ENCODE measurements around the gene ARHGAP31. TPM values are rescaled to one million over a fixed set of nuclear protein-coding genes. Genes with fewer than 3 reads are reported as not detected.

The ARHGAP31 gene
- total and polyA plus RNA-seq, 10 of the 15 experiments (the other 5 are each of a cell fraction or from before 2014, with no cell fraction given), result 0.97 to 29.8 (median 10.3) TPM

GRCh38 chr3:119289404-119289770, 4.8 kb upstream of the ARHGAP31 start:
- TF ChIP-seq NFYB (IDR thresholded peaks at IDR 0.05; ENCODE audit: insufficient read depth, low read depth, low read length) (no peak), ZNF207 (IDR thresholded peaks at IDR 0.05; ENCODE audit: borderline replicate concordance) (no peak), RUNX3 (IDR thresholded peaks at IDR 0.05; ENCODE audit: low read length) (no peak), SREBF1 (IDR thresholded peaks at IDR 0.05; ENCODE audit: low read length) (no peak), STAT3 (IDR thresholded peaks at IDR 0.05; ENCODE audit: low read depth, low read length) (no peak), SP1 (IDR thresholded peaks at IDR 0.05; ENCODE audit: low read depth, low read length) (no peak), SMAD5 (IDR thresholded peaks at IDR 0.05; ENCODE audit: low read depth) (no peak), ZNF384 (IDR thresholded peaks at IDR 0.05; ENCODE audit: borderline replicate concordance, low read depth, low read length) (no peak)
- no TSS peak for BruUV-seq (replicated peaks)
- H3K36me3 ChIP-seq (ENCODE audit: control insufficient read depth in 2 of 2, insufficient read depth in 2 of 2, low read length in 1 of 2), result no peaks in the 10 kb centered on the region
- no peak overlapping the region for H2AFZ ChIP-seq (ENCODE audit: control insufficient read depth, low read depth, low read length)
- ChIA-PET SMC1A (ENCODE audit: uncharacterized antibody, unreplicated experiment) (interaction anchor here (0.8 to 2.4 kb wide), 2 partner anchors 14 to 63 kb away, joined by 3 to 7 read pairs; no protein-coding TSS in a partner anchor), POLR2A (no interaction called here), CTCF (interaction anchor here (0.6 to 0.7 kb wide), 2 partner anchors 15 to 39 kb away, joined by 3 read pairs; no protein-coding TSS in a partner anchor), RAD21 (ENCODE audit: unreplicated experiment) (no interaction called here)
- H4K20me1 ChIP-seq (ENCODE audit: control insufficient read depth, insufficient read depth), result no peaks in the 10 kb centered on the region
- H3K9me3 ChIP-seq (replicated peaks; ENCODE audit: control insufficient read depth, insufficient read depth, low read length), result peaks cover 5% of the 10 kb centered on the region
- peaks cover 10% of the 10 kb centered on the region for H3K4me1 ChIP-seq (ENCODE audit: control insufficient read depth, insufficient read depth, low read length)
- no peak overlapping the region for H3K27ac ChIP-seq (ENCODE audit: control insufficient read depth, insufficient read depth)
- no peak overlapping the region for H3K4me2 ChIP-seq (ENCODE audit: control insufficient read depth, insufficient read depth)
- in situ Hi-C loops (cut with MboI), result loop anchor here (25.0 kb wide), 1 partner anchor 398 kb away; the partner anchor contains the start of gene COX17
- peaks cover 4% of the 10 kb centered on the region for H3K79me2 ChIP-seq (ENCODE audit: control insufficient read depth, insufficient read depth, low read length)
- no peak overlapping the region for H3K4me3 ChIP-seq
- intact Hi-C loops (cut with micrococcal nuclease; ENCODE audit: unreplicated experiment), result no loop called here
- no peak overlapping the region for H3K9ac ChIP-seq (ENCODE audit: control insufficient read depth, insufficient read depth, low read length)
- no peak for ATAC-seq
- no peaks in the 10 kb centered on the region for H3K27me3 ChIP-seq (replicated peaks in 1 of 2; ENCODE audit: control insufficient read depth in 2 of 2, insufficient read depth in 2 of 2, low read length in 1 of 2)
- WGBS (ENCODE audit: insufficient coverage, insufficient replicate concordance, low lambda C conversion rate, missing lambda C conversion rate), result 91% methylated on average over 2 of the region's 2 CpGs
- no peak for DNase-seq (ENCODE audit: low read depth, low spot score)
- no peak for FAIRE-seq

DNA sequence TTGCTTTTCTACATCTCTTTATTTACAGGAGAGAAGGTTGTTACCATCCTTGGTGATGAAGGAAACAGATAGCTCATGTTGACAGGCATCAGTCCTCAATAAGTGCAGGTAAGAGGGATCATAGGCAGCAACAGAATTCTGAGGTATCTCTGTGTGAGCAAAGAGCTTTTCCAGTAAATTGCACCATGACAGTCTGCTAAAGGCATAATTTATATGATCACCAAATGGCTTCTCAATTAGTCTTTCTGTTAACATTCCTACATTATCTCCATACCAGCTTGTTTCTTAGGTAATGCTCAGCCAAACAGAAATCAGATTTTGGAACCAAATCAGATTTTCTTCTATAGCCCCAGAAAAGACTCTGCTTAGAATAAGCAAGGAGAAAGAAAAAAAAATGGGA, 3.6 kb upstream of the ARHGAP31 start:
- H3K9me3 ChIP-seq (replicated peaks; ENCODE audit: control insufficient read depth, insufficient read depth, low read length), result peaks cover 5% of the 10 kb centered on the region
- ChIA-PET POLR2A (interaction anchor here (0.6 kb wide), 1 partner anchor 47 kb away, joined by 5 read pairs; no protein-coding TSS in a partner anchor), CTCF (interaction anchor here (0.6 kb wide), 1 partner anchor 262 kb away, joined by 3 read pairs; no protein-coding TSS in a partner anchor), RAD21 (ENCODE audit: unreplicated experiment) (interaction anchor here (0.7 to 1.3 kb wide), 2 partner anchors 9 to 290 kb away, joined by 3 to 4 read pairs; no protein-coding TSS in a partner anchor), SMC1A (ENCODE audit: uncharacterized antibody, unreplicated experiment) (interaction anchor here (0.9 to 2.4 kb wide), 2 partner anchors 15 to 62 kb away, joined by 4 to 7 read pairs; no protein-coding TSS in a partner anchor)
- no peaks in the 10 kb centered on the region for H4K20me1 ChIP-seq (ENCODE audit: control insufficient read depth, insufficient read depth)
- no peak overlapping the region for H3K9ac ChIP-seq (ENCODE audit: control insufficient read depth, insufficient read depth, low read length)
- FAIRE-seq, result no peak
- no peak overlapping the region for H3K27ac ChIP-seq (ENCODE audit: control insufficient read depth, insufficient read depth)
- no TSS peak for BruUV-seq (replicated peaks)
- H2AFZ ChIP-seq (ENCODE audit: control insufficient read depth, low read depth, low read length), result no peak overlapping the region
- peaks cover 10% of the 10 kb centered on the region for H3K4me1 ChIP-seq (ENCODE audit: control insufficient read depth, insufficient read depth, low read length)
- intact Hi-C loops (cut with micrococcal nuclease; ENCODE audit: unreplicated experiment), result loop anchor here (5.0 to 10.0 kb wide), 3 partner anchors 62 to 804 kb away; partner anchors contain the start of genes GSK3B, POGLUT1 and TMEM39A
- no peak overlapping the region for H3K4me3 ChIP-seq
- DNase-seq (ENCODE audit: low read depth, low spot score), result no peak
- no peaks in the 10 kb centered on the region for H3K36me3 ChIP-seq (ENCODE audit: control insufficient read depth in 2 of 2, insufficient read depth in 2 of 2, low read length in 1 of 2)
- H3K4me2 ChIP-seq (ENCODE audit: control insufficient read depth, insufficient read depth), result no peak overlapping the region
- H3K27me3 ChIP-seq (replicated peaks in 1 of 2; ENCODE audit: control insufficient read depth in 2 of 2, insufficient read depth in 2 of 2, low read length in 1 of 2), result no peaks in the 10 kb centered on the region
- peaks cover 13% of the 10 kb centered on the region for H3K79me2 ChIP-seq (ENCODE audit: control insufficient read depth, insufficient read depth, low read length)
- ATAC-seq, result no peak
- in situ Hi-C loops (cut with MboI), result loop anchor here (25.0 kb wide), 1 partner anchor 397 kb away; the partner anchor contains the start of gene COX17
- TF ChIP-seq ZNF24 (IDR thresholded peaks at IDR 0.05) (no peak), ELK1 (IDR thresholded peaks at IDR 0.05; ENCODE audit: low read depth, low read length) (no peak), MEF2B (IDR thresholded peaks at IDR 0.05; ENCODE audit: partially characterized antibody, poor library complexity, severe bottlenecking) (no peak), JUNB (IDR thresholded peaks at IDR 0.05) (no peak), NFYA (IDR thresholded peaks at IDR 0.05; ENCODE audit: borderline replicate concordance, low read depth, low read length) (no peak), YY1 (IDR thresholded peaks at IDR 0.05; ENCODE audit: low read depth, low read length) (no peak), ZBTB11 (CRISPR knock-in tag; IDR thresholded peaks at IDR 0.05) (no peak)
